ENCODE measurements around the gene UBAC2. TPM values are rescaled to one million over a fixed set of nuclear protein-coding genes. Genes with fewer than 3 reads are reported as not detected.

The UBAC2 gene
- total RNA-seq, 1 experiment from 2014 or later, result 103 TPM

GRCh38 chr13:99326012-99326411 lies 125.4 kb downstream of the UBAC2 start:
- Histone ChIP-seq H3K27me3 (replicated peaks; ENCODE audit: control insufficient read depth, insufficient read depth, low read length) (no peaks in the 10 kb centered on the region), H3K4me3 (ENCODE audit: low read depth, low read length) (no peak overlapping the region), H3K4me1 (no peaks in the 10 kb centered on the region), H3K36me3 (ENCODE audit: control insufficient read depth, insufficient read depth, low read length) (no peaks in the 10 kb centered on the region), H3K9me3 (no peaks in the 10 kb centered on the region)
- Mint-ChIP-seq H3K27me3 (ENCODE audit: insufficient read depth, unreplicated experiment) (no peaks in the 10 kb centered on the region), H3K4me1 (ENCODE audit: low read depth, unreplicated experiment) (no peaks in the 10 kb centered on the region), H3K27ac (ENCODE audit: unreplicated experiment) (no peak overlapping the region), H3K9me3 (ENCODE audit: unreplicated experiment) (no peaks in the 10 kb centered on the region), H3K4me3 (ENCODE audit: unreplicated experiment) (no peak overlapping the region), H3K36me3 (ENCODE audit: insufficient read depth, unreplicated experiment) (peaks cover 15% of the 10 kb centered on the region)
- POLR2A ChIA-PET, result no interaction called here
- intact Hi-C loops (cut with micrococcal nuclease; ENCODE audit: unreplicated experiment), result no loop called here
- DNase-seq, result no peak
- TF ChIP-seq CTCF (IDR thresholded peaks at IDR 0.05; ENCODE audit: insufficient read depth in 1 of 2, low read depth in 1 of 2, low read length in 1 of 2, severe bottlenecking in 1 of 2, unreplicated experiment in 1 of 2), result no peak
- no TSS peak for BruUV-seq (replicated peaks)
- CTCF ChIA-PET, result no interaction called here

- Histone ChIP-seq H3K4me1 (no peaks in the 10 kb centered on the region), H3K27me3 (replicated peaks; ENCODE audit: control insufficient read depth, insufficient read depth, low read length) (no peaks in the 10 kb centered on the region), H3K9me3 (no peaks in the 10 kb centered on the region), H3K36me3 (ENCODE audit: control insufficient read depth, insufficient read depth, low read length) (no peaks in the 10 kb centered on the region; the same call in 1 of the 2 replicates), H3K4me3 (ENCODE audit: low read depth, low read length) (no peak overlapping the region)
- DNase-seq, result no peak
- CTCF ChIA-PET, result no interaction called here
- no peaks in the 10 kb centered on the region for H3K4me1 Mint-ChIP-seq (ENCODE audit: low read depth, unreplicated experiment)
- no peak for TF ChIP-seq CTCF (IDR thresholded peaks at IDR 0.05; ENCODE audit: insufficient read depth in 1 of 2, low read depth in 1 of 2, low read length in 1 of 2, severe bottlenecking in 1 of 2, unreplicated experiment in 1 of 2)
- no peaks in the 10 kb centered on the region for H3K9me3 Mint-ChIP-seq (ENCODE audit: unreplicated experiment)
- H3K27me3 Mint-ChIP-seq (ENCODE audit: insufficient read depth, unreplicated experiment), result no peaks in the 10 kb centered on the region
- H3K4me3 Mint-ChIP-seq (ENCODE audit: unreplicated experiment), result no peak overlapping the region
- intact Hi-C loops (cut with micrococcal nuclease; ENCODE audit: unreplicated experiment), result no loop called here
- H3K36me3 Mint-ChIP-seq (ENCODE audit: insufficient read depth, unreplicated experiment), result peaks cover 13% of the 10 kb centered on the region
- POLR2A ChIA-PET, result no interaction called here
- no peak overlapping the region for H3K27ac Mint-ChIP-seq (ENCODE audit: unreplicated experiment)
- BruUV-seq (replicated peaks), result no TSS peak
Measured at GRCh38 chr13:99327126-99327525, 126.5 kb downstream of the UBAC2 start.

GRCh38 chr13:99327761-99328160 lies 127.1 kb downstream of the UBAC2 start:
- Mint-ChIP-seq H3K36me3 (ENCODE audit: insufficient read depth, unreplicated experiment) (peaks cover 11% of the 10 kb centered on the region), H3K9me3 (ENCODE audit: unreplicated experiment) (no peaks in the 10 kb centered on the region), H3K27me3 (ENCODE audit: insufficient read depth, unreplicated experiment) (no peaks in the 10 kb centered on the region), H3K4me1 (ENCODE audit: low read depth, unreplicated experiment) (no peaks in the 10 kb centered on the region), H3K4me3 (ENCODE audit: unreplicated experiment) (no peak overlapping the region), H3K27ac (ENCODE audit: unreplicated experiment) (no peak overlapping the region)
- TF ChIP-seq CTCF (IDR thresholded peaks at IDR 0.05; ENCODE audit: insufficient read depth in 1 of 2, low read depth in 1 of 2, low read length in 1 of 2, severe bottlenecking in 1 of 2, unreplicated experiment in 1 of 2), result no peak
- H3K9me3 ChIP-seq, result no peaks in the 10 kb centered on the region
- CTCF ChIA-PET, result no interaction called here
- no peak overlapping the region for H3K4me3 ChIP-seq (ENCODE audit: low read depth, low read length)
- BruUV-seq (replicated peaks), result no TSS peak
- H3K36me3 ChIP-seq (ENCODE audit: control insufficient read depth, insufficient read depth, low read length), result no peaks in the 10 kb centered on the region; the same call in 1 of the 2 replicates
- H3K4me1 ChIP-seq, result no peaks in the 10 kb centered on the region
- intact Hi-C loops (cut with micrococcal nuclease; ENCODE audit: unreplicated experiment), result no loop called here
- POLR2A ChIA-PET, result no interaction called here
- no peak for DNase-seq
- H3K27me3 ChIP-seq (replicated peaks; ENCODE audit: control insufficient read depth, insufficient read depth, low read length), result no peaks in the 10 kb centered on the region
